NCI-H146 treated with DMSO at 0.1 percent for 48 hours (cell line): ENCODE measurements around the gene HBEGF.

ENCODE experiments used
- DNase-seq: peaks from one replicate; lab custom pipeline; 2025; ENCODE audit not compliant: unreplicated experiment; lab: John Stamatoyannopoulos, UW

HBEGF gene

GRCh38 chr5:140338336-140338735 is 8.1 kb downstream of the HBEGF start:
- no peak for DNase-seq

GRCh38 chr5:140337880-140338279 is 8.5 kb downstream of the HBEGF start:
- DNase-seq: no peak

GRCh38 chr5:140336388-140336787 is 10.0 kb downstream of the HBEGF start:
- no peak for DNase-seq

GRCh38 chr5:140331638-140332037 is 14.8 kb downstream of the HBEGF start:
- no peak for DNase-seq

- DNase-seq: no peak
Measured at GRCh38 chr5:140329739-140330481, 16.5 kb downstream of the HBEGF start.

- DNase-seq: no peak
Measured at GRCh38 chr5:140328036-140328764, 18.2 kb downstream of the HBEGF start.

GRCh38 chr5:140327589-140327988 is 18.8 kb downstream of the HBEGF start:
- no peak for DNase-seq

GRCh38 chr5:140325486-140325885 is 20.9 kb downstream of the HBEGF start:
- no peak for DNase-seq

GRCh38 chr5:140324617-140325241 is 21.7 kb downstream of the HBEGF start:
- no peak for DNase-seq

- no peak for DNase-seq
Measured at GRCh38 chr5:140324041-140324600, 22.3 kb downstream of the HBEGF start.

GRCh38 chr5:140322751-140323731 is 23.4 kb downstream of the HBEGF start:
- DNase-seq: no peak

- DNase-seq: no peak
Measured at GRCh38 chr5:140321796-140322195, 24.6 kb downstream of the HBEGF start.

GRCh38 chr5:140319833-140320232 is 26.6 kb downstream of the HBEGF start:
- DNase-seq: no peak

- DNase-seq: peak; percentile 49
Measured at GRCh38 chr5:140318792-140319191, 27.6 kb downstream of the HBEGF start.

GRCh38 chr5:140317859-140318258 is 28.5 kb downstream of the HBEGF start:
- DNase-seq: no peak

- DNase-seq: no peak
Measured at GRCh38 chr5:140312791-140313189, 33.6 kb downstream of the HBEGF start.

GRCh38 chr5:140312067-140312790 is 34.2 kb downstream of the HBEGF start:
- no peak for DNase-seq

- DNase-seq: no peak
Measured at GRCh38 chr5:140311011-140311467, 35.4 kb downstream of the HBEGF start.

GRCh38 chr5:140310434-140310833 is 36.0 kb downstream of the HBEGF start:
- no peak for DNase-seq
